GM20000 (cell line): ENCODE data around the gene MPRIP.

Source experiments
- DNase-seq: peaks from one replicate; pipeline ENCODE4 v3.0.0; 2012; ENCODE audit warnings: low spot score
- CTCF ChIP-seq: IDR thresholded peaks from 2 replicates; pipeline ENCODE4 v1.5.1; 2012; ENCODE audit warnings: mild to moderate bottlenecking, control low read depth; ENCODE audit errors: extremely low read depth, missing control alignments

Gene MPRIP

GRCh38 chr17:17140590-17140980 is 98.3 kb downstream of the MPRIP start:
- DNase-seq, result no peak
- no peak for TF ChIP-seq CTCF

- no peak for TF ChIP-seq CTCF
- no peak for DNase-seq
Observed at GRCh38 chr17:17141279-17141678, 99.0 kb downstream of the MPRIP start.

GRCh38 chr17:17141860-17142552 is 99.7 kb downstream of the MPRIP start:
- DNase-seq, result peak; percentile 53
- TF ChIP-seq CTCF, result peak; percentile 63

- no peak for TF ChIP-seq CTCF
- DNase-seq, result no peak
Observed at GRCh38 chr17:17142556-17142955, 100.3 kb downstream of the MPRIP start.

- no peak for DNase-seq
- no peak for TF ChIP-seq CTCF
Observed at GRCh38 chr17:17143501-17143900, 101.2 kb downstream of the MPRIP start.

GRCh38 chr17:17144061-17144460 is 101.8 kb downstream of the MPRIP start:
- DNase-seq, result no peak
- TF ChIP-seq CTCF, result no peak

GRCh38 chr17:17144916-17145665 is 102.8 kb downstream of the MPRIP start:
- TF ChIP-seq CTCF, result no peak

More at GRCh38 chr17:17144916-17145665, 102.8 kb downstream of the MPRIP start:
- no peak for DNase-seq
